ENCODE results near the gene NCOA7. TPM values are rescaled to one million over a fixed set of nuclear protein-coding genes. Genes with fewer than 3 reads are reported as not detected.
A peak's percentile ranks its signal among the peaks of the same experiment; 100 is the strongest.

The NCOA7 gene
- total and polyA plus RNA-seq, 9 of the 15 experiments (the other 6 are each of a cell fraction or from before 2014, with no cell fraction given) = 5.8 to 14.6 (median 9.3) TPM

- peak; percentile 12; the same call in 1 of the 3 replicates for ATAC-seq
- 77% methylated on average over 4 of the region's 4 CpGs for WGBS (ENCODE audit: insufficient coverage, low coverage, missing lambda C conversion rate)
- CTCF ChIA-PET (ENCODE audit: low intra/inter-chr PET ratio) = no interaction called here
- no TSS peak for BruUV-seq (replicated peaks)
- Histone ChIP-seq H3K9ac (ENCODE audit: insufficient read depth in 1 of 2, low read depth in 2 of 2, low read length in 2 of 2) (no peak overlapping the region), H3K79me2 (ENCODE audit: control insufficient read depth, insufficient read depth, low read length) (no peaks in the 10 kb centered on the region), H3K27me3 (ENCODE audit: control insufficient read depth in 2 of 2, insufficient read depth in 2 of 2, low read length in 2 of 2) (no peaks in the 10 kb centered on the region), H3K4me2 (ENCODE audit: insufficient read depth, low read length) (no peak overlapping the region), H3K27ac (ENCODE audit: extremely low read depth, low read depth, low read length) (no peak overlapping the region), H2AFZ (ENCODE audit: low read depth, low read length) (no peak overlapping the region), H3K36me3 (ENCODE audit: control insufficient read depth, insufficient read depth, low read length) (peaks cover 17% of the 10 kb centered on the region), H3K4me1 (replicated peaks in 1 of 2; ENCODE audit: control insufficient read depth in 2 of 2, insufficient read depth in 2 of 2, low read length in 2 of 2) (no peaks in the 10 kb centered on the region; a peak in 1 of 5 replicates), H3K4me3 (no peak overlapping the region), H3K9me1 (ENCODE audit: control insufficient read depth, insufficient read depth, low read length) (no peaks in the 10 kb centered on the region), H4K20me1 (replicated peaks; ENCODE audit: control insufficient read depth, insufficient read depth, low read length) (no peaks in the 10 kb centered on the region), H3K9me3 (replicated peaks; ENCODE audit: control insufficient read depth, insufficient read depth, low read depth, low read length) (no peaks in the 10 kb centered on the region)
- intact Hi-C loops (cut with micrococcal nuclease) = no loop called here
- no peak for FAIRE-seq
- no peak for DNase-seq (ENCODE audit: extremely low read depth in 1 of 4, low spot score in 3 of 4)
- no peak for TF ChIP-seq TBP (optimal IDR thresholded peaks at IDR 0.05; ENCODE audit: low read depth, low read length)
- TF ChIP-seq FOXK2 (conservative IDR thresholded peaks at IDR 0.05 in 1 of 2, IDR thresholded peaks at IDR 0.05 in 1 of 2; ENCODE audit: low read depth in 2 of 2) = no peak
- TF ChIP-seq RBM17 (IDR thresholded peaks at IDR 0.05; ENCODE audit: borderline replicate concordance, low read depth, low read length) = no peak
- no peak for TF ChIP-seq SNIP1 (IDR thresholded peaks at IDR 0.05; ENCODE audit: low read depth)
- peak; percentile 75; the same call in 1 of the 2 replicates for TF ChIP-seq ZNF431 (CRISPR knock-in tag; IDR thresholded peaks at IDR 0.05)
- POLR2A ChIA-PET = interaction anchor here (0.8 to 1.4 kb wide), 3 partner anchors 12 to 14 kb away, joined by 3 to 5 read pairs (median 3); no protein-coding TSS in a partner anchor
- in situ Hi-C loops (cut with MboI) = no loop called here
Observed at GRCh38 chr6:125931733-125932450, 141.1 kb downstream of the NCOA7 start.

DNA sequence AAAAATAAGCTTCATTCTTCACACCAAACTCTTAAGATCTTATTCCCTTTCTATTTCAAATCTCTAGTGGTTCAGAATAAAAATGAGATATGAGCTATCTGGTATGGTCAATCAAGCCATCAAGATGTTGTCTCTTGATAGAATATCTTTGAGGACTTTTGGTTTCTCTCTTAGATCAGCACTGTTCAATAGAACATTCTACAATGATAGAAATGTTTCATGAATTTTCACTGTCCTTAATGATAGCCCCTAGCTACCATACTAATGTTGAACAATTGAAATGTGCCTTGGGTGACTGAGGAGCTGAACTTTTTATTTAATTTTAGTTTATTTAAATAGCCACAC is 141.7 kb downstream of the NCOA7 start:
- no peak for FAIRE-seq
- peaks cover 14% of the 10 kb centered on the region for H3K36me3 ChIP-seq (ENCODE audit: control insufficient read depth, insufficient read depth, low read length)
- DNase-seq (ENCODE audit: extremely low read depth in 1 of 4, low spot score in 3 of 4) = no peak
- no peaks in the 10 kb centered on the region for H3K27me3 ChIP-seq (ENCODE audit: control insufficient read depth in 2 of 2, insufficient read depth in 2 of 2, low read length in 2 of 2)
- in situ Hi-C loops (cut with MboI) (no loop called here), intact Hi-C loops (cut with micrococcal nuclease) (no loop called here)
- TF ChIP-seq ZBTB17 (CRISPR knock-in tag; IDR thresholded peaks at IDR 0.05) = no peak
- TF ChIP-seq BRD4 (IDR thresholded peaks at IDR 0.05) = no peak
- no peak for TF ChIP-seq CREB3 (tag; conservative IDR thresholded peaks at IDR 0.05; ENCODE audit: low read depth)
- no peak for TF ChIP-seq ZNF175 (CRISPR knock-in tag; IDR thresholded peaks at IDR 0.05; ENCODE audit: low read depth)
- TF ChIP-seq ZBTB33 (CRISPR knock-in tag; IDR thresholded peaks at IDR 0.05) = no peak
- TF ChIP-seq NCOA6 (IDR thresholded peaks at IDR 0.05) = no peak
- TF ChIP-seq RB1 (IDR thresholded peaks at IDR 0.05; ENCODE audit: low read depth) = no peak
- no peak for TF ChIP-seq ILF3 (IDR thresholded peaks at IDR 0.05; ENCODE audit: borderline replicate concordance)
- TF ChIP-seq HSF4 (CRISPR knock-in tag; IDR thresholded peaks at IDR 0.05; ENCODE audit: borderline replicate concordance) = no peak
- ATAC-seq = no peak
- no peak overlapping the region for H3K9ac ChIP-seq (ENCODE audit: insufficient read depth in 1 of 2, low read depth in 2 of 2, low read length in 2 of 2)
- ChIA-PET POLR2A (interaction anchor here (0.8 to 1.4 kb wide), 3 partner anchors 12 to 14 kb away, joined by 3 to 5 read pairs (median 3); no protein-coding TSS in a partner anchor), CTCF (ENCODE audit: low intra/inter-chr PET ratio) (no interaction called here)
- no peak overlapping the region for H3K27ac ChIP-seq (ENCODE audit: extremely low read depth, low read depth, low read length)
- H3K4me3 ChIP-seq = no peak overlapping the region
- no peaks in the 10 kb centered on the region for H3K79me2 ChIP-seq (ENCODE audit: control insufficient read depth, insufficient read depth, low read length)
- H3K4me2 ChIP-seq (ENCODE audit: insufficient read depth, low read length) = no peak overlapping the region
- no peak overlapping the region for H2AFZ ChIP-seq (ENCODE audit: low read depth, low read length)
- H3K9me3 ChIP-seq (replicated peaks; ENCODE audit: control insufficient read depth, insufficient read depth, low read depth, low read length) = no peaks in the 10 kb centered on the region
- no peaks in the 10 kb centered on the region for H3K9me1 ChIP-seq (ENCODE audit: control insufficient read depth, insufficient read depth, low read length)
- BruUV-seq (replicated peaks) = no TSS peak
- no peaks in the 10 kb centered on the region for H4K20me1 ChIP-seq (replicated peaks; ENCODE audit: control insufficient read depth, insufficient read depth, low read length)
- no peaks in the 10 kb centered on the region; a peak in 1 of 5 replicates for H3K4me1 ChIP-seq (replicated peaks in 1 of 2; ENCODE audit: control insufficient read depth in 2 of 2, insufficient read depth in 2 of 2, low read length in 2 of 2)
